HCT116 (cell line): ENCODE results near the gene FNDC3B.

Experiments
- ATF3 ChIP-seq: IDR thresholded peaks from 2 replicates; pipeline ENCODE4 v1.6.1; 2012
- CEBPB ChIP-seq: IDR thresholded peaks from 2 replicates; pipeline ENCODE4 v1.6.1; 2012; ENCODE audit warnings: low read depth
- SIN3A ChIP-seq: IDR thresholded peaks from 2 replicates; pipeline ENCODE4 v1.6.1; 2012; ENCODE audit warnings: low read depth
- TF ChIP-seq, protein P1 (sequence below), 3 experiments: fragments of 200-600 bp in 1 of 3; sonication (generic) in 1 of 3; IDR thresholded peaks in 2 of 3; conservative IDR thresholded peaks in 1 of 3; 2 replicates each; pipeline ENCODE4 v1.5.1; 2012 to 2017; ENCODE audit warnings: low read depth in 2 of 3, low read length in 2 of 3, antibody characterized with exemption in 1 of 3, borderline replicate concordance in 1 of 3, control low read depth in 1 of 3, mild to moderate bottlenecking in 1 of 3, mixed read lengths in 1 of 3, mixed run types in 1 of 3, moderate library complexity in 1 of 3; ENCODE audit not compliant: insufficient read depth in 1 of 3

DNA sequence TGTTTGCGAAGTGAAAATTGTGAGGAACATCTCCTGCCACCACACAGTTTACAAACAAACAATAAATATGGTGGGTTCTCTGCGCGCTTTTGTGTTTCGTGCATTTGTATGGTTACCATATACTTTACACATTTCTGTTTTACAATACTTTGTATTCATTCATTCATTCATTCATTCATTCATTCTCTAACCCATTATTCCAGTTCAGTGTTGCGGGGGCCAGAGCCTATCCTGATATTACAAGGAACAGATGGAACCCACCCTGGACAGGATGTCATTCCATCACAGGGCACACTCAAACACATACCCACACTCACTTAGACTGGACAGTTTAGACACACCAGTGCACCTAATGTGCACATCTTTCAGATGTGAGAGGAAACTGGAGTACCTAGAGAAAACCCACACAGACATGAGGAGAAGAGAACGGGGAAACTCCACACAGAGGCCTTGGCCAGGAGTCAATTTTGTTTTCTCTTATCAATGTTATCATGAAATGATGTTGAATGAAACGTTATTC, 160.5 kb downstream of the FNDC3B start:
- TF ChIP-seq, protein P1, sequence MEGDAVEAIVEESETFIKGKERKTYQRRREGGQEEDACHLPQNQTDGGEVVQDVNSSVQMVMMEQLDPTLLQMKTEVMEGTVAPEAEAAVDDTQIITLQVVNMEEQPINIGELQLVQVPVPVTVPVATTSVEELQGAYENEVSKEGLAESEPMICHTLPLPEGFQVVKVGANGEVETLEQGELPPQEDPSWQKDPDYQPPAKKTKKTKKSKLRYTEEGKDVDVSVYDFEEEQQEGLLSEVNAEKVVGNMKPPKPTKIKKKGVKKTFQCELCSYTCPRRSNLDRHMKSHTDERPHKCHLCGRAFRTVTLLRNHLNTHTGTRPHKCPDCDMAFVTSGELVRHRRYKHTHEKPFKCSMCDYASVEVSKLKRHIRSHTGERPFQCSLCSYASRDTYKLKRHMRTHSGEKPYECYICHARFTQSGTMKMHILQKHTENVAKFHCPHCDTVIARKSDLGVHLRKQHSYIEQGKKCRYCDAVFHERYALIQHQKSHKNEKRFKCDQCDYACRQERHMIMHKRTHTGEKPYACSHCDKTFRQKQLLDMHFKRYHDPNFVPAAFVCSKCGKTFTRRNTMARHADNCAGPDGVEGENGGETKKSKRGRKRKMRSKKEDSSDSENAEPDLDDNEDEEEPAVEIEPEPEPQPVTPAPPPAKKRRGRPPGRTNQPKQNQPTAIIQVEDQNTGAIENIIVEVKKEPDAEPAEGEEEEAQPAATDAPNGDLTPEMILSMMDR (IDR thresholded peaks at IDR 0.05 in 2 of 3, conservative IDR thresholded peaks at IDR 0.05 in 1 of 3; ENCODE audit: borderline replicate concordance in 1 of 3, insufficient read depth in 1 of 3, low read depth in 2 of 3, low read length in 2 of 3) = no peak
- TF ChIP-seq ATF3 (no peak), SIN3A (no peak), CEBPB (no peak)
